Right atrium auricular region (tissue), 2 donors: ENCODE results near the gene DNAJC3. TPM values are rescaled to one million over a fixed set of nuclear protein-coding genes. Genes with fewer than 3 reads are reported as not detected.

Experiments
- DNase-seq: peaks from one replicate; pipeline ENCODE4 v3.0.0-alpha.2; 2019; ENCODE audit warnings: low spot score
- H3K27ac ChIP-seq, 2 donors: fragments of 200-600 bp; sonication (generic); 1 replicate in 1 of 2; 2 replicates in 1 of 2; pipeline ENCODE4 v1.5.1; 2016 to 2019
- H3K27me3 ChIP-seq, 2 donors: fragments of 200-600 bp; sonication (generic); one replicate each; pipeline versions ENCODE4 v1.5.1 to v1.6.0; 2017 to 2019
- H3K36me3 ChIP-seq: fragments of 200-600 bp; sonication (generic); one replicate; pipeline ENCODE4 v1.5.1; 2016
- H3K4me1 ChIP-seq, 2 donors: fragments of 200-600 bp; sonication (generic); one replicate each; pipeline versions ENCODE4 v1.5.1 to v1.6.0; 2017 to 2019
- H3K4me3 ChIP-seq, 2 donors: fragments of 200-600 bp; sonication (generic); 1 replicate in 1 of 2; 2 replicates in 1 of 2; pipeline ENCODE4 v1.5.1; 2017 to 2019; ENCODE audit warnings: mild to moderate bottlenecking in 1 of 2, moderate library complexity in 1 of 2
- H3K9me3 ChIP-seq, 2 donors: fragments of 200-600 bp; sonication (generic); one replicate each; pipeline ENCODE4 v1.5.1; 2019
- CTCF ChIP-seq, 2 donors: fragments of 200-600 bp; sonication (generic); IDR thresholded peaks; one replicate each; pipeline ENCODE4 v1.5.1; 2019; ENCODE audit warnings: antibody characterized with exemption in 2 of 2
- total RNA-seq, 2 donors: library from RNA; depleted of rRNA; stranded (reverse); fragments of >200 nt; gene quantifications; one replicate each; pipeline ENCODE4 v1.1.0, GENCODE V29; 2016

The DNAJC3 gene
- total RNA-seq, 2 donors from 2014 or later = 32.6 to 37.7 TPM

GRCh38 chr13:95643936-95644598, 32.9 kb upstream of the DNAJC3 start:
- Histone ChIP-seq H3K4me1 (peaks cover 0 to 29% of the 10 kb centered on the region in 2 donors), H3K36me3 (no peaks in the 10 kb centered on the region), H3K4me3 (peak overlapping the region; percentile 49 to 60), H3K9me3 (no peaks in the 10 kb centered on the region), H3K27ac (peak overlapping the region; percentile 46 to 74), H3K27me3 (no peaks in the 10 kb centered on the region)
- DNase-seq = no peak
- TF ChIP-seq CTCF (IDR thresholded peaks at IDR 0.05) = no peak

GRCh38 chr13:95644601-95645052, 32.3 kb upstream of the DNAJC3 start, which contains the start of gene DZIP1:
Gene DZIP1, minus strand, starts transcription at chr13:95644706. Its CDS starts 2,677 bp downstream, at chr13:95642029.
- Histone ChIP-seq H3K4me1 (peaks cover 0 to 29% of the 10 kb centered on the region in 2 donors), H3K27me3 (no peaks in the 10 kb centered on the region), H3K36me3 (no peaks in the 10 kb centered on the region), H3K9me3 (no peaks in the 10 kb centered on the region), H3K27ac (peak within 1 kb of the TSS; percentile 46 to 74), H3K4me3 (peak within 1 kb of the TSS; percentile 49 to 60)
- TF ChIP-seq CTCF (IDR thresholded peaks at IDR 0.05) = no peak
- DNase-seq = peak; percentile 84

- no peaks in the 10 kb centered on the region for H3K9me3 ChIP-seq
- no peaks in the 10 kb centered on the region for H3K27me3 ChIP-seq
- H3K4me3 ChIP-seq = no peak overlapping the region
- DNase-seq = no peak
- no peaks in the 10 kb centered on the region for H3K36me3 ChIP-seq
- no peak for TF ChIP-seq CTCF (IDR thresholded peaks at IDR 0.05)
- H3K27ac ChIP-seq = no peak overlapping the region
- peaks cover 0 to 17% of the 10 kb centered on the region in 2 donors for H3K4me1 ChIP-seq
Observed at GRCh38 chr13:95647321-95647720, 29.6 kb upstream of the DNAJC3 start.

GRCh38 chr13:95650696-95651095, 26.2 kb upstream of the DNAJC3 start:
- Histone ChIP-seq H3K36me3 (no peaks in the 10 kb centered on the region), H3K4me1 (no peaks in the 10 kb centered on the region), H3K9me3 (no peaks in the 10 kb centered on the region), H3K27me3 (no peaks in the 10 kb centered on the region), H3K27ac (no peak overlapping the region), H3K4me3 (no peak overlapping the region)
- TF ChIP-seq CTCF (IDR thresholded peaks at IDR 0.05) = no peak
- DNase-seq = no peak

- no peak for TF ChIP-seq CTCF (IDR thresholded peaks at IDR 0.05)
- DNase-seq = no peak
- Histone ChIP-seq H3K4me3 (no peak overlapping the region), H3K4me1 (no peaks in the 10 kb centered on the region), H3K27me3 (no peaks in the 10 kb centered on the region), H3K36me3 (no peaks in the 10 kb centered on the region), H3K27ac (no peak overlapping the region), H3K9me3 (no peaks in the 10 kb centered on the region)
Observed at GRCh38 chr13:95652244-95652764, 24.6 kb upstream of the DNAJC3 start.
